Esophagus muscularis mucosa (tissue), 4 donors: ENCODE data around the gene SUDS3. TPM values are rescaled to one million over a fixed set of nuclear protein-coding genes. Genes with fewer than 3 reads are reported as not detected.

Experiments
- DNase-seq: peaks from one replicate; pipeline ENCODE4 v3.0.0-alpha.2; 2017; ENCODE audit errors: extremely low spot score
- H3K27ac ChIP-seq, 4 donors: fragments of 200-600 bp; sonication (generic); replicated peaks in 1 of 4; 1 replicate in 3 of 4; 2 replicates in 1 of 4; pipeline ENCODE4 v1.5.1; 2016 to 2019; ENCODE audit warnings: mild to moderate bottlenecking in 1 of 4
- H3K27me3 ChIP-seq, 4 donors: fragments of 200-600 bp; sonication (generic); one replicate each; pipeline versions ENCODE4 v1.5.1 to v1.6.0; 2016 to 2019
- H3K36me3 ChIP-seq, 4 donors: fragments of 200-600 bp; sonication (generic); one replicate each; pipeline ENCODE4 v1.5.1; 2016 to 2019
- H3K4me1 ChIP-seq, 4 donors: fragments of 200-600 bp; sonication (generic); one replicate each; pipeline ENCODE4 v1.5.1; 2016 to 2019
- H3K4me3 ChIP-seq, 4 donors: fragments of 200-600 bp; sonication (generic); 1 replicate in 2 of 4; 2 replicates in 2 of 4; pipeline ENCODE4 v1.5.1; 2016 to 2019; ENCODE audit warnings: mild to moderate bottlenecking in 4 of 4, moderate library complexity in 1 of 4
- H3K9me3 ChIP-seq, 4 donors: fragments of 200-600 bp; sonication (generic); 1 replicate in 3 of 4; 2 replicates in 1 of 4; pipeline ENCODE4 v1.5.1; 2016 to 2019
- CTCF ChIP-seq, 3 experiments: fragments of 200-600 bp in 2 of 3; fragments of 450-650 bp in 1 of 3; sonication (generic) in 2 of 3; IDR thresholded peaks; one replicate each; pipeline ENCODE4 v1.5.1; 2017 to 2019; ENCODE audit warnings: antibody characterized with exemption in 3 of 3, mild to moderate bottlenecking in 2 of 3, moderate library complexity in 1 of 3
- EP300 ChIP-seq: sonication (generic); formaldehyde crosslinking; IDR thresholded peaks from one replicate; pipeline ENCODE4 v1.6.1; 2017; ENCODE audit warnings: antibody characterized with exemption
- POLR2A ChIP-seq: fragments of 450-650 bp; IDR thresholded peaks from one replicate; pipeline ENCODE4 v1.6.1; 2017; ENCODE audit warnings: antibody characterized with exemption, moderate library complexity, mild to moderate bottlenecking, low read depth
- POLR2AphosphoS5 ChIP-seq, 2 donors: sonication (generic); formaldehyde crosslinking; IDR thresholded peaks; one replicate each; pipeline ENCODE4 v1.6.1; 2017; ENCODE audit warnings: antibody characterized with exemption in 2 of 2
- WGBS: methylation state at CpG from one replicate; pipeline ENCODE4 v1.1.5; 2018; 5-methylcytosine and 5-hydroxymethylcytosine counted together
- intact Hi-C: fragments of 100-400 bp; cut with DNase I; formaldehyde crosslinking; loops from one replicate; pipeline ENCODE4 v1.15.1; 2023
- total RNA-seq, 4 donors: library from RNA; depleted of rRNA; stranded (reverse); fragments of >200 nt; gene quantifications; one replicate each; pipeline versions ENCODE4 v1.1.0 to v1.2.1, GENCODE V29; 2016

The SUDS3 gene
- total RNA-seq, 4 donors from 2014 or later = 34.5 to 76.0 (median 62.7) TPM

GRCh38 chr12:118463677-118464076 lies 87.3 kb downstream of the SUDS3 start:
- 83% methylated on average over 4 of the region's 4 CpGs for WGBS
- no peaks in the 10 kb centered on the region for H3K27me3 ChIP-seq
- no peaks in the 10 kb centered on the region for H3K4me1 ChIP-seq
- H3K27ac ChIP-seq = no peak overlapping the region
- TF ChIP-seq POLR2AphosphoS5 (IDR thresholded peaks at IDR 0.05) (no peak), POLR2A (no peak), EP300 (no peak), CTCF (IDR thresholded peaks at IDR 0.05) (no peak)
- no peak for DNase-seq
- peaks cover 0 to 5% (median 0%) of the 10 kb centered on the region in 4 donors for H3K9me3 ChIP-seq
- H3K36me3 ChIP-seq = no peaks in the 10 kb centered on the region
- H3K4me3 ChIP-seq = no peak overlapping the region
- intact Hi-C loops = no loop called here

- H3K27ac ChIP-seq = no peak overlapping the region
- no peaks in the 10 kb centered on the region for H3K4me1 ChIP-seq
- H3K36me3 ChIP-seq = no peaks in the 10 kb centered on the region
- TF ChIP-seq POLR2AphosphoS5 (IDR thresholded peaks at IDR 0.05) (no peak), POLR2A (no peak), EP300 (no peak)
- WGBS = 100% methylated on average over 1 of the region's 1 CpG
- H3K9me3 ChIP-seq = peaks cover 0 to under 1% (median 0%) of the 10 kb centered on the region in 4 donors
- H3K27me3 ChIP-seq = no peaks in the 10 kb centered on the region
- intact Hi-C loops = no loop called here
- H3K4me3 ChIP-seq = no peak overlapping the region
- DNase-seq = no peak
Measured at GRCh38 chr12:118465706-118466105, 89.4 kb downstream of the SUDS3 start.

Other genes with a start within 250 kb of the SUDS3 start
- gene PEBP1, start 240.4 kb upstream of the SUDS3 start, total RNA-seq = 100 to 1,000 TPM; 233 to 393 (median 327) TPM
- gene TAOK3, start 3.6 kb upstream of the SUDS3 start, total RNA-seq = 10 to 100 TPM; 34.6 to 44.9 (median 39.6) TPM